NCI-H2081 treated with DMSO at 0.1 percent for 48 hours (cell line): ENCODE data around the gene ANKRD33B.
"Not testable (repeated sequence)": the region's sequence is repeated elsewhere in the genome, so short reads cannot be mapped to it uniquely, and the experiment has no call there.

Experiments
- DNase-seq: peaks from one replicate; lab custom pipeline; 2025; lab: John Stamatoyannopoulos, UW

ANKRD33B gene

GRCh38 chr5:10660720-10661387 lies 97.0 kb downstream of the ANKRD33B start:
- no peak for DNase-seq

- no peak for DNase-seq
These were observed 97.5 kb downstream of the ANKRD33B start for GRCh38 chr5:10661401-10661800.

- no peak for DNase-seq
These were observed 98.2 kb downstream of the ANKRD33B start for GRCh38 chr5:10662083-10662482.

GRCh38 chr5:10662661-10663488 lies 99.0 kb downstream of the ANKRD33B start:
- DNase-seq: no peak

- peak; percentile 48 for DNase-seq
These were observed 99.8 kb downstream of the ANKRD33B start for GRCh38 chr5:10663489-10664179.

- DNase-seq: not testable (repeated sequence)
These were observed 100.4 kb downstream of the ANKRD33B start for GRCh38 chr5:10664180-10664769.

- no peak for DNase-seq
These were observed 101.9 kb downstream of the ANKRD33B start for GRCh38 chr5:10665799-10666198.

GRCh38 chr5:10666531-10667299 lies 102.8 kb downstream of the ANKRD33B start:
- DNase-seq: no peak

- DNase-seq: no peak
These were observed 103.7 kb downstream of the ANKRD33B start for GRCh38 chr5:10667431-10668057.

GRCh38 chr5:10668697-10669096 lies 104.8 kb downstream of the ANKRD33B start:
- DNase-seq: no peak

- DNase-seq: no peak
These were observed 106.1 kb downstream of the ANKRD33B start for GRCh38 chr5:10669983-10670382.

GRCh38 chr5:10671041-10672008 lies 107.5 kb downstream of the ANKRD33B start:
- DNase-seq: no peak

GRCh38 chr5:10672146-10673016 lies 108.5 kb downstream of the ANKRD33B start:
- DNase-seq: no peak

GRCh38 chr5:10673017-10673389 lies 109.1 kb downstream of the ANKRD33B start:
- DNase-seq: no peak

- DNase-seq: no peak
These were observed 109.5 kb downstream of the ANKRD33B start for GRCh38 chr5:10673407-10673806.

- no peak for DNase-seq
These were observed 110.2 kb downstream of the ANKRD33B start for GRCh38 chr5:10674096-10674495.

- DNase-seq: no peak
These were observed 110.7 kb downstream of the ANKRD33B start for GRCh38 chr5:10674582-10674981.

GRCh38 chr5:10675177-10675700 lies 111.4 kb downstream of the ANKRD33B start:
- no peak for DNase-seq

- no peak for DNase-seq
These were observed 112.4 kb downstream of the ANKRD33B start for GRCh38 chr5:10676224-10676623.
